ENCODE measurements around the gene BICDL2.

BICDL2 gene

GRCh38 chr16:3049921-3050481 is 13.3 kb upstream of the BICDL2 start:
- Mint-ChIP-seq H3K4me3 (no peak overlapping the region), H3K9me3 (no peaks in the 10 kb centered on the region), H3K27ac (no peak overlapping the region), H3K4me1 (no peaks in the 10 kb centered on the region), H3K36me3 (ENCODE audit: low read depth) (no peaks in the 10 kb centered on the region), H3K27me3 (ENCODE audit: low read depth) (peaks cover 66% of the 10 kb centered on the region)
- no peak for TF ChIP-seq CTCF (IDR thresholded peaks at IDR 0.05; ENCODE audit: unreplicated experiment in 3 of 3)

GRCh38 chr16:3047387-3047720 is 10.6 kb upstream of the BICDL2 start:
- TF ChIP-seq CTCF (IDR thresholded peaks at IDR 0.05; ENCODE audit: unreplicated experiment in 3 of 3): no peak
- Mint-ChIP-seq H3K27me3 (ENCODE audit: low read depth) (peaks cover 89% of the 10 kb centered on the region), H3K36me3 (ENCODE audit: low read depth) (no peaks in the 10 kb centered on the region), H3K27ac (no peak overlapping the region), H3K9me3 (no peaks in the 10 kb centered on the region), H3K4me3 (peak overlapping the region in 2 of 3 experiments; percentile 47 to 74), H3K4me1 (peaks cover 5% of the 10 kb centered on the region)

- peaks cover 5% of the 10 kb centered on the region for H3K4me1 Mint-ChIP-seq
- no peak overlapping the region for H3K27ac Mint-ChIP-seq
- no peaks in the 10 kb centered on the region for H3K9me3 Mint-ChIP-seq
These were observed 10.1 kb upstream of the BICDL2 start for GRCh38 chr16:3046641-3047386.

GRCh38 chr16:3045758-3046640 is 9.3 kb upstream of the BICDL2 start, which contains the start of gene MMP25:
MMP25 (plus strand) TSS chr16:3046561; CDS start chr16:3046918, 357 bp downstream.
- H3K27me3 Mint-ChIP-seq (ENCODE audit: low read depth): peaks cover 92% of the 10 kb centered on the region
- H3K4me1 Mint-ChIP-seq: peaks cover 5% of the 10 kb centered on the region
- no peak for TF ChIP-seq CTCF (IDR thresholded peaks at IDR 0.05; ENCODE audit: unreplicated experiment in 3 of 3)
- no peaks in the 10 kb centered on the region for H3K9me3 Mint-ChIP-seq
- H3K36me3 Mint-ChIP-seq (ENCODE audit: low read depth): no peaks in the 10 kb centered on the region
- H3K4me3 Mint-ChIP-seq: peak within 1 kb of the TSS; percentile 73 to 81 (median 73)
- H3K27ac Mint-ChIP-seq: no peak within 1 kb of the TSS

More at GRCh38 chr16:3046641-3047386, 10.1 kb upstream of the BICDL2 start:
- Mint-ChIP-seq H3K4me3 (peak overlapping the region in 2 of 3 experiments; percentile 53 to 60), H3K36me3 (ENCODE audit: low read depth) (no peaks in the 10 kb centered on the region), H3K27me3 (ENCODE audit: low read depth) (peaks cover 89% of the 10 kb centered on the region)
- no peak for TF ChIP-seq CTCF (IDR thresholded peaks at IDR 0.05; ENCODE audit: unreplicated experiment in 3 of 3)

- no peak overlapping the region for H3K27ac Mint-ChIP-seq
- H3K4me3 Mint-ChIP-seq: peak overlapping the region; percentile 69 to 81 (median 77)
- peaks cover 92% of the 10 kb centered on the region for H3K27me3 Mint-ChIP-seq (ENCODE audit: low read depth)
These were observed 8.0 kb upstream of the BICDL2 start for GRCh38 chr16:3044708-3045107.

More at GRCh38 chr16:3044708-3045107, 8.0 kb upstream of the BICDL2 start:
- Mint-ChIP-seq H3K9me3 (no peaks in the 10 kb centered on the region), H3K36me3 (ENCODE audit: low read depth) (no peaks in the 10 kb centered on the region), H3K4me1 (peaks cover 5% of the 10 kb centered on the region)
- TF ChIP-seq CTCF (IDR thresholded peaks at IDR 0.05; ENCODE audit: unreplicated experiment in 3 of 3): no peak
